K562 (cell line): ENCODE data around the gene PGK2. TPM values are rescaled to one million over a fixed set of nuclear protein-coding genes. Genes with fewer than 3 reads are reported as not detected.

Experiments used
- ATAC-seq: fragments of 200-7000 bp; cut with Tn5 transposase; 3 replicates; pipeline ENCODE4 v1.9.1; 2020; ENCODE audit warnings: moderate library complexity
- BruUV-seq: library from RNA; stranded (reverse); fragments of 400-500 nt; replicated peaks from 2 replicates; lab custom pipeline; 2021; lab: Mats Ljungman, UMichigan
- CTCF ChIA-PET: fragments of 300-600 bp; formaldehyde crosslinking; extraction: SDS; loops from one replicate; lab custom pipeline; 2021; ENCODE audit warnings: low intra/inter-chr PET ratio; lab: Yijun Ruan, JAX
- POLR2A ChIA-PET: fragments of 300-600, 350-650 bp; sonication (Branson Sonifier 250); formaldehyde crosslinking; extraction: SDS; loops from one replicate; lab custom pipeline; 2021; ENCODE audit warnings: antibody characterized with exemption, inconsistent platforms; lab: Yijun Ruan, JAX
- DNase-seq, 4 experiments: peaks; one replicate each; pipeline versions ENCODE4 v3.0.0 to v3.0.0-alpha.2; 2011 to 2018; ENCODE audit warnings: low spot score in 3 of 4, mixed read lengths in 3 of 4; ENCODE audit errors: extremely low read depth in 1 of 4
- FAIRE-seq: peaks from 2 replicates; lab custom pipeline; 2011; peaks lifted over from hg19 to GRCh38; lab: Jason Lieb, UNC
- H2AFZ ChIP-seq: 2 replicates; pipeline ENCODE4 v1.6.0; 2011; ENCODE audit warnings: low read depth, low read length, control low read depth, inconsistent platforms
- H3K27ac ChIP-seq: fragments of 200-600 bp; 3 replicates; pipeline ENCODE4 v1.8.0; 2011; ENCODE audit warnings: low read depth, mild to moderate bottlenecking, control low read depth, inconsistent platforms, low read length, moderate library complexity, mixed read lengths; ENCODE audit errors: extremely low read depth
- H3K27me3 ChIP-seq, 2 experiments: fragments of 300-600 bp in 1 of 2; 2 replicates in 1 of 2; 3 replicates in 1 of 2; pipeline versions ENCODE4 v1.6.0 to v1.8.0; 2011; ENCODE audit warnings: inconsistent platforms in 2 of 2, low read length in 2 of 2, mild to moderate bottlenecking in 1 of 2, mixed read lengths in 1 of 2, moderate library complexity in 1 of 2; ENCODE audit not compliant: control insufficient read depth in 2 of 2, insufficient read depth in 2 of 2
- H3K36me3 ChIP-seq: fragments of 300-600 bp; 3 replicates; pipeline ENCODE4 v1.8.0; 2011; ENCODE audit warnings: mild to moderate bottlenecking, low read length, inconsistent platforms; ENCODE audit not compliant: control insufficient read depth, insufficient read depth
- H3K4me1 ChIP-seq, 2 experiments: fragments of 200-600 bp in 1 of 2; replicated peaks in 1 of 2; 2 replicates in 1 of 2; 3 replicates in 1 of 2; pipeline versions ENCODE4 v1.5.1 to v1.8.0; 2011; ENCODE audit warnings: inconsistent platforms in 2 of 2, low read length in 2 of 2, mild to moderate bottlenecking in 1 of 2, mixed read lengths in 1 of 2, moderate library complexity in 1 of 2; ENCODE audit not compliant: control insufficient read depth in 2 of 2, insufficient read depth in 2 of 2
- H3K4me2 ChIP-seq: 2 replicates; pipeline ENCODE4 v1.6.1; 2011; ENCODE audit warnings: low read length, control low read depth, inconsistent platforms, mixed read lengths; ENCODE audit not compliant: insufficient read depth
- H3K4me3 ChIP-seq: fragments of 200-600 bp; sonication (generic), shearing (Covaris generic); 2 replicates; pipeline ENCODE4 v1.5.1; 2016; ENCODE audit warnings: control low read depth, inconsistent platforms
- H3K79me2 ChIP-seq: fragments of 200-600 bp; 3 replicates; pipeline ENCODE4 v1.8.0; 2011; ENCODE audit warnings: low read length, inconsistent platforms; ENCODE audit not compliant: control insufficient read depth, insufficient read depth
- H3K9ac ChIP-seq, 2 experiments: 2 replicates each; pipeline versions ENCODE4 v1.6.0 to v1.6.1; 2011; ENCODE audit warnings: low read depth in 2 of 2, low read length in 2 of 2, control low read depth in 1 of 2, inconsistent platforms in 1 of 2, mild to moderate bottlenecking in 1 of 2, mixed read lengths in 1 of 2; ENCODE audit not compliant: insufficient read depth in 1 of 2
- H3K9me1 ChIP-seq: one replicate; pipeline ENCODE4 v1.6.0; 2011; ENCODE audit warnings: inconsistent platforms, mild to moderate bottlenecking, low read length, moderate library complexity; ENCODE audit not compliant: control insufficient read depth, insufficient read depth
- H3K9me3 ChIP-seq: replicated peaks from 2 replicates; pipeline ENCODE4 v1.5.1; 2011; ENCODE audit warnings: low read depth, low read length, inconsistent platforms; ENCODE audit not compliant: control insufficient read depth, insufficient read depth
- H4K20me1 ChIP-seq: replicated peaks from 2 replicates; pipeline ENCODE4 v1.6.1; 2011; ENCODE audit warnings: low read length, inconsistent platforms, mixed read lengths; ENCODE audit not compliant: control insufficient read depth, insufficient read depth
- ARNT ChIP-seq, 2 experiments: fragments of 450-650 bp; IDR thresholded peaks; 2 replicates each; pipeline ENCODE4 v1.6.1; 2016; ENCODE audit warnings: mild to moderate bottlenecking in 1 of 2
- MNT ChIP-seq, 2 experiments: fragments of 450-650 bp; conservative IDR thresholded peaks; 2 replicates each; pipeline ENCODE4 v1.6.1; 2017; ENCODE audit warnings: mild to moderate bottlenecking in 2 of 2, moderate library complexity in 2 of 2
- NR1H2 ChIP-seq: sonication (generic); formaldehyde crosslinking; IDR thresholded peaks from 2 replicates; pipeline ENCODE4 v1.4.0; 2020; ENCODE audit warnings: mild to moderate bottlenecking, missing genetic modification reagents
- WGBS: fragments of 100-300 bp; shearing (Covaris generic); methylation state at CpG from one replicate; pipeline ENCODE4 v1.1.6; 2016; ENCODE audit warnings: low coverage, mixed read lengths; ENCODE audit not compliant: insufficient coverage; ENCODE audit errors: missing lambda C conversion rate; 5-methylcytosine and 5-hydroxymethylcytosine counted together
- in situ Hi-C: fragments of 300-500 bp; cut with MboI; formaldehyde crosslinking; loops from 4 replicates; pipeline ENCODE4 v1.15.0; 2018; ENCODE audit warnings: inconsistent platforms, mixed read lengths
- intact Hi-C: fragments of 100-400 bp; cut with micrococcal nuclease; formaldehyde crosslinking; loops from 2 replicates; pipeline ENCODE4 v1.14.2; 2022
- polyA plus RNA-seq, 8 experiments: library from polyadenylated mRNA; depleted of rRNA in 4 of 8; stranded (reverse) in 5 of 8; unstranded in 3 of 8; fragments of >200 nt; fragmentation: Nextera tagmentation in 2 of 8; fragmentation: Illumina TruSeq in 1 of 8; extraction: Ambion mirVana in 2 of 8; extraction: Trizol in 1 of 8; gene quantifications; 2 replicates each; pipeline versions ENCODE4 v1.2.1 to v1.2.3, GENCODE V29; 2011 to 2014; ENCODE audit warnings: inconsistent platforms in 1 of 8, missing spikeins in 1 of 8
- total RNA-seq, 7 experiments: library from RNA; depleted of rRNA in 6 of 7; stranded (reverse); fragments of >200 nt in 6 of 7; fragmentation: Illumina TruSeq in 2 of 7; extraction: Trizol in 2 of 7; gene quantifications; 2 replicates each; pipeline versions ENCODE4 v1.2.1 to v1.2.3, GENCODE V29; 2011 to 2021; ENCODE audit warnings: low replicate concordance in 1 of 7
- TF ChIP-seq, protein P1 (sequence below): fragments of 450-650 bp; formaldehyde crosslinking; IDR thresholded peaks from 2 replicates; pipeline ENCODE4 v1.4.0; 2020; ENCODE audit warnings: mild to moderate bottlenecking
- TF ChIP-seq, protein P2 (sequence below), 3 experiments: fragments of 200-800 bp in 1 of 3; fragments of 250-450 bp in 1 of 3; fragments of 450-650 bp in 1 of 3; sonication (Bioruptor Pico) in 1 of 3; sonication (Bioruptor generic) in 1 of 3; formaldehyde crosslinking in 1 of 3; IDR thresholded peaks; 2 replicates each; pipeline versions ENCODE4 v1.6.1 to v1.8.0; 2016 to 2022; ENCODE audit warnings: mild to moderate bottlenecking in 2 of 3, missing genetic modification characterization in 2 of 3, missing compliant biosample characterization in 1 of 3, moderate library complexity in 1 of 3
- TF ChIP-seq, protein P3 (sequence below): sonication (generic); formaldehyde crosslinking; IDR thresholded peaks from 2 replicates; pipeline ENCODE4 v1.8.1; 2023; ENCODE audit warnings: mild to moderate bottlenecking, missing genetic modification reagents
- TF ChIP-seq, protein P4 (sequence below): sonication (generic); IDR thresholded peaks from 2 replicates; pipeline ENCODE4 v1.6.1; 2016

PGK2 gene
- total and polyA plus RNA-seq, 9 of the 15 experiments (the other 6 are each of a cell fraction or from before 2014, with no cell fraction given), result not detected

DNA sequence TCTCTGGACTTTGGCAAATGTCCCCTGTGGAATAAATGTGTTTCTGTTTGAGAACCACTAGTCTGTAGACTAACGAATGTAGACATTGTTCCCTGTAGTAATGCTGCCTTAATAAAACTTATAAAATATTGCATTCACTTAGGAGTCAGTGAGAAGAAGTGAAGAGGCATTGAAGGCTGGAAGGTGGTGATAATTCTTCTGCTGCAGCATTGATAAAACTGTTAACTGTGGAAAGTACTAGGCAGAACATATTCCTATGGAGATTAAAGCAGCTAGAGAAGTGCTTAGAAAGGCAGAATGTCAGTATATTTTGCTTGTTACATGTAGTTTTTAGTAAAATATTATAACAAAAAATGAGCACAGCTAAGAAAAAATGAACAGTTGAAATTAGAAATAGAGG, 4.8 kb downstream of the PGK2 start (continued):
- TF ChIP-seq, protein P1, sequence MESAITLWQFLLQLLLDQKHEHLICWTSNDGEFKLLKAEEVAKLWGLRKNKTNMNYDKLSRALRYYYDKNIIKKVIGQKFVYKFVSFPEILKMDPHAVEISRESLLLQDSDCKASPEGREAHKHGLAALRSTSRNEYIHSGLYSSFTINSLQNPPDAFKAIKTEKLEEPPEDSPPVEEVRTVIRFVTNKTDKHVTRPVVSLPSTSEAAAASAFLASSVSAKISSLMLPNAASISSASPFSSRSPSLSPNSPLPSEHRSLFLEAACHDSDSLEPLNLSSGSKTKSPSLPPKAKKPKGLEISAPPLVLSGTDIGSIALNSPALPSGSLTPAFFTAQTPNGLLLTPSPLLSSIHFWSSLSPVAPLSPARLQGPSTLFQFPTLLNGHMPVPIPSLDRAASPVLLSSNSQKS, result 0 out of 2 replicates have a peak, but pooled peaks have one; percentile 32
- no peak for TF ChIP-seq NR1H2 (CRISPR knock-in tag)

DNA sequence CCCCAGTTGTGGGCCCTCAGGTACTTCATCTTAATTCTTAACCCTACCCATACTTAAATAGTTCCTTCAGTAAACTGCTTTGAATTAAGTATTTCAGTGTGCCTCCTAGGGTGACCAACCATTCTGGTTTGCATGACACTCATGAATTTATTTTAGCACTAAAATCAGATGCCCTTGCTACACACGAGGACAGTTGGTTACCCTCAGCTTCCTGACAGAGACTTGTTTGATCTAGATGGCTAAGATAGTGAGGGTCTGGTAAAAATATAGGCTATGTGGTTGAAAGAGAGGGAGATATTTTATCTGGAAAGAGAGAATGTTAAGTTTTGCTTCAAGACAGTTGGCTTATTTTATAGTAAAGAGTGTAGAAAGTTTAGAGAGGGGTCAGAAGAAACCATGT, 10.6 kb downstream of the PGK2 start:
- no peaks in the 10 kb centered on the region; the same call in 2 of the 3 replicates for H3K36me3 ChIP-seq
- peak overlapping the region; percentile 37; the same call in 1 of the 3 replicates for H3K27ac ChIP-seq
- no peaks in the 10 kb centered on the region for H4K20me1 ChIP-seq
- DNase-seq, result no peak
- no peak overlapping the region for H3K9ac ChIP-seq
- BruUV-seq, result no TSS peak
- CTCF ChIA-PET, result no interaction called here
- intact Hi-C loops (loop anchor here (5.0 kb wide), 1 partner anchor 139 kb away; the partner anchor contains the start of gene RHAG), in situ Hi-C loops (no loop called here)
- H3K79me2 ChIP-seq, result no peaks in the 10 kb centered on the region
- POLR2A ChIA-PET, result interaction anchor here (0.6 to 1.5 kb wide), 4 partner anchors 12 to 68 kb away, joined by 3 to 6 read pairs (median 4); no protein-coding TSS in a partner anchor
- no peaks in the 10 kb centered on the region; the same call in 1 of the 2 replicates for H3K9me3 ChIP-seq
- 4% methylated on average over 1 of the region's 1 CpG for WGBS
- H3K4me3 ChIP-seq, result no peak overlapping the region
- H3K4me1 ChIP-seq, result peaks cover 8 to 28% of the 10 kb centered on the region in 2 experiments
- no peaks in the 10 kb centered on the region for H3K9me1 ChIP-seq
- peak; percentile 29; the same call in 2 of the 3 replicates for ATAC-seq
- H3K4me2 ChIP-seq, result no peak overlapping the region
- peak overlapping the region; percentile 83 for H2AFZ ChIP-seq
- no peaks in the 10 kb centered on the region for H3K27me3 ChIP-seq
- FAIRE-seq, result peak; percentile 35
- TF ChIP-seq, protein P2, sequence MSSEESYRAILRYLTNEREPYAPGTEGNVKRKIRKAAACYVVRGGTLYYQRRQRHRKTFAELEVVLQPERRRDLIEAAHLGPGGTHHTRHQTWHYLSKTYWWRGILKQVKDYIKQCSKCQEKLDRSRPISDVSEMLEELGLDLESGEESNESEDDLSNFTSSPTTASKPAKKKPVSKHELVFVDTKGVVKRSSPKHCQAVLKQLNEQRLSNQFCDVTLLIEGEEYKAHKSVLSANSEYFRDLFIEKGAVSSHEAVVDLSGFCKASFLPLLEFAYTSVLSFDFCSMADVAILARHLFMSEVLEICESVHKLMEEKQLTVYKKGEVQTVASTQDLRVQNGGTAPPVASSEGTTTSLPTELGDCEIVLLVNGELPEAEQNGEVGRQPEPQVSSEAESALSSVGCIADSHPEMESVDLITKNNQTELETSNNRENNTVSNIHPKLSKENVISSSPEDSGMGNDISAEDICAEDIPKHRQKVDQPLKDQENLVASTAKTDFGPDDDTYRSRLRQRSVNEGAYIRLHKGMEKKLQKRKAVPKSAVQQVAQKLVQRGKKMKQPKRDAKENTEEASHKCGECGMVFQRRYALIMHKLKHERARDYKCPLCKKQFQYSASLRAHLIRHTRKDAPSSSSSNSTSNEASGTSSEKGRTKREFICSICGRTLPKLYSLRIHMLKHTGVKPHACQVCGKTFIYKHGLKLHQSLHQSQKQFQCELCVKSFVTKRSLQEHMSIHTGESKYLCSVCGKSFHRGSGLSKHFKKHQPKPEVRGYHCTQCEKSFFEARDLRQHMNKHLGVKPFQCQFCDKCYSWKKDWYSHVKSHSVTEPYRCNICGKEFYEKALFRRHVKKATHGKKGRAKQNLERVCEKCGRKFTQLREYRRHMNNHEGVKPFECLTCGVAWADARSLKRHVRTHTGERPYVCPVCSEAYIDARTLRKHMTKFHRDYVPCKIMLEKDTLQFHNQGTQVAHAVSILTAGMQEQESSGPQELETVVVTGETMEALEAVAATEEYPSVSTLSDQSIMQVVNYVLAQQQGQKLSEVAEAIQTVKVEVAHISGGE (CRISPR knock-in tag; IDR thresholded peaks at IDR 0.05), result no peak
- TF ChIP-seq, protein P3, sequence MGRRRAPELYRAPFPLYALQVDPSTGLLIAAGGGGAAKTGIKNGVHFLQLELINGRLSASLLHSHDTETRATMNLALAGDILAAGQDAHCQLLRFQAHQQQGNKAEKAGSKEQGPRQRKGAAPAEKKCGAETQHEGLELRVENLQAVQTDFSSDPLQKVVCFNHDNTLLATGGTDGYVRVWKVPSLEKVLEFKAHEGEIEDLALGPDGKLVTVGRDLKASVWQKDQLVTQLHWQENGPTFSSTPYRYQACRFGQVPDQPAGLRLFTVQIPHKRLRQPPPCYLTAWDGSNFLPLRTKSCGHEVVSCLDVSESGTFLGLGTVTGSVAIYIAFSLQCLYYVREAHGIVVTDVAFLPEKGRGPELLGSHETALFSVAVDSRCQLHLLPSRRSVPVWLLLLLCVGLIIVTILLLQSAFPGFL, result no peak
- TF ChIP-seq, protein P4, sequence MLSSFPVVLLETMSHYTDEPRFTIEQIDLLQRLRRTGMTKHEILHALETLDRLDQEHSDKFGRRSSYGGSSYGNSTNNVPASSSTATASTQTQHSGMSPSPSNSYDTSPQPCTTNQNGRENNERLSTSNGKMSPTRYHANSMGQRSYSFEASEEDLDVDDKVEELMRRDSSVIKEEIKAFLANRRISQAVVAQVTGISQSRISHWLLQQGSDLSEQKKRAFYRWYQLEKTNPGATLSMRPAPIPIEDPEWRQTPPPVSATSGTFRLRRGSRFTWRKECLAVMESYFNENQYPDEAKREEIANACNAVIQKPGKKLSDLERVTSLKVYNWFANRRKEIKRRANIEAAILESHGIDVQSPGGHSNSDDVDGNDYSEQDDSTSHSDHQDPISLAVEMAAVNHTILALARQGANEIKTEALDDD, result peak; percentile 84
- TF ChIP-seq MNT (conservative IDR thresholded peaks at IDR 0.05) (0 out of 4 replicates have a peak, but pooled peaks of 1 of the 2 experiments have one; percentile 28), ARNT (IDR thresholded peaks at IDR 0.05) (no peak)
